HG03460 (cell line): ENCODE data around the gene CKAP4.

Experiments used
- ATAC-seq: cut with Tn5 transposase; IDR thresholded peaks from one replicate; pipeline ENCODE4 v1.9.1; 2021; ENCODE audit not compliant: unreplicated experiment

The CKAP4 gene

GRCh38 chr12:106243620-106244019 is 4.2 kb downstream of the CKAP4 start:
- ATAC-seq = no peak

GRCh38 chr12:106240821-106241220 is 7.0 kb downstream of the CKAP4 start:
- ATAC-seq = no peak

- no peak for ATAC-seq
These were observed 7.9 kb downstream of the CKAP4 start for GRCh38 chr12:106239951-106240335.

GRCh38 chr12:106239241-106239950 is 8.4 kb downstream of the CKAP4 start:
- ATAC-seq = no peak

GRCh38 chr12:106238146-106238545 is 9.7 kb downstream of the CKAP4 start:
- no peak for ATAC-seq

GRCh38 chr12:106235770-106236169 is 12.1 kb downstream of the CKAP4 start:
- ATAC-seq = no peak

- no peak for ATAC-seq
These were observed 13.4 kb downstream of the CKAP4 start for GRCh38 chr12:106234449-106234848.

- ATAC-seq = no peak
These were observed 14.8 kb downstream of the CKAP4 start for GRCh38 chr12:106233011-106233410.

- no peak for ATAC-seq
These were observed 18.7 kb downstream of the CKAP4 start for GRCh38 chr12:106229036-106229591.

GRCh38 chr12:106228320-106228710 is 19.5 kb downstream of the CKAP4 start:
- ATAC-seq = no peak

- ATAC-seq = no peak
These were observed 20.0 kb downstream of the CKAP4 start for GRCh38 chr12:106227641-106228319.

GRCh38 chr12:106226884-106227640 is 20.8 kb downstream of the CKAP4 start:
- no peak for ATAC-seq

- ATAC-seq = no peak
These were observed 23.5 kb downstream of the CKAP4 start for GRCh38 chr12:106224355-106224706.

- no peak for ATAC-seq
These were observed 24.1 kb downstream of the CKAP4 start for GRCh38 chr12:106223485-106224354.

- no peak for ATAC-seq
These were observed 27.3 kb downstream of the CKAP4 start for GRCh38 chr12:106220536-106220935.

GRCh38 chr12:106219043-106219442 is 28.8 kb downstream of the CKAP4 start:
- no peak for ATAC-seq

- no peak for ATAC-seq
These were observed 30.1 kb downstream of the CKAP4 start for GRCh38 chr12:106217706-106218105.

- no peak for ATAC-seq
These were observed 33.2 kb downstream of the CKAP4 start for GRCh38 chr12:106214571-106214970.

GRCh38 chr12:106213662-106214061 is 34.2 kb downstream of the CKAP4 start:
- ATAC-seq = no peak

GRCh38 chr12:106211973-106212372 is 35.8 kb downstream of the CKAP4 start:
- no peak for ATAC-seq
